NCI-H1092 (cell line): ENCODE measurements around the gene MYCBP.
"Not testable (repeated sequence)": the region's sequence is repeated elsewhere in the genome, so short reads cannot be mapped to it uniquely, and the experiment has no call there.

Experiments used
- DNase-seq: peaks from one replicate; lab custom pipeline; 2025; lab: John Stamatoyannopoulos, UW

Gene MYCBP, protein sequence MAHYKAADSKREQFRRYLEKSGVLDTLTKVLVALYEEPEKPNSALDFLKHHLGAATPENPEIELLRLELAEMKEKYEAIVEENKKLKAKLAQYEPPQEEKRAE

DNA sequence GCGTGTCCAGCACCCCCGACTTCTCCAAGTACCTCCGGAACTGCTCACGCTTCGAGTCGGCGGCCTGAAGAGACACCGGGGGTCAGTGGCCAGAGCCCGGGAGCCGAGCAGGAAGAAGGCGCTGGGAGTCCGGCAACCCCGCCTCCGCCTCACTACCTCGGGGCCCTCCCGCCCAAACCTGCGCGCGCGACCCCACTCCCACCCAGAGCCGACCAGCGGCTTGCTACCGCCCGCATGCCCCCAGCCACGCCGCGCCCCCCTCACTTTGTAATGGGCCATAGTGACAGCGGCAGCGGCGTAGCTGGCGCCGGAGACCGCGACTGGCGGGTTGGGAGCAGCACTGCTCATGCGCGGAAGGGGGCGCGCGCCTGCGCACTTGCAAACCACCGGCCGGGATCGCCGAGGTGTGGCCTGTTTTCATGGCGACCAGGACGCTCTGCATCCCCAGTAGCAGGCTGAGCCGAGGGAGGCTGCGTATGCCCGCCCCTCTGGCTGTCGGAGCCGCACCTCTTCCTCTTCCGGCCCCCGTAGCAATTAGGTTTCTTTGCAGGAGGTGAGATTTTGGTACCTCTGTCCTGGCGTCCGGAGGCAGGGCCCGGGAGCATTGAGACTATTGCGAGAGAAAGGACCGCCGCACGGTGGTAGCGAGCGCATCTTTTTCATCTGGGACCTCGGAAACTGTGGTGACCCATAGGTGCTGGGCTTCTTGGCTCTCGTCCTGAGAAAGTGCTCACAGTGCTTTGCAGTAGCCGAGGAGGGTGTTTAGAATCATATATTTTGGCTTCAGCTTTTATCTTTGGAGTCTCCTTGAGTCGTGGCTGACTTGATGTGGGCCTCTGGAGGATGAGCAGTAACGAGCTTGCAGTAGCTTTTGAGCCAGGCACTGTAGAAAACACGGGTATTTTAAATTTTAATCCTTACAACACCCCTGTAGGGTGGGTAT lies at the start of gene MYCBP:
Gene MYCBP, minus strand, starts transcription at position 322 of the 943 bp plus-strand sequence. Its CDS starts 43 bp downstream, at position 279.
- peak; percentile 95 for DNase-seq

DNA sequence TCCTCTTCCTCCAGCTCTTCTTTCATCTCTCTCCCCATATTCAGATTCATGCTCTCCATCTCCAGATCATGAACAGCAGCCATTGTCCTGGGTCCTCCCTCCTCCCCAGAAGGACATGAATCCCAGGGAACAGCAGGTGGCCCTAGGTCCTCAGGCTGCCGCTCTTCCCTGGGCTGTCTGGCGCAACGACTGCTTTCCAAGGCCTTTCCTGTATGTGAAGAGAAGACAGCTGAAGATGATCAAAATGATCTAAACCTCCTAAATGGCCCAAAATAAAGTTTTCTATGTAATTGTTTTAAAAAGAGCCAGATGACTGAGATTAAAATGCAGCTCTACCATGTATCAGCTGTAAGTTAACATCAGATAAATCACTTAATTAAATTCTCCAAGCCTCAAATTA lies 46.0 kb upstream of the MYCBP start:
- DNase-seq = no peak

- no peak for DNase-seq
Observed at GRCh38 chr1:38918568-38918967, 45.4 kb upstream of the MYCBP start.

DNA sequence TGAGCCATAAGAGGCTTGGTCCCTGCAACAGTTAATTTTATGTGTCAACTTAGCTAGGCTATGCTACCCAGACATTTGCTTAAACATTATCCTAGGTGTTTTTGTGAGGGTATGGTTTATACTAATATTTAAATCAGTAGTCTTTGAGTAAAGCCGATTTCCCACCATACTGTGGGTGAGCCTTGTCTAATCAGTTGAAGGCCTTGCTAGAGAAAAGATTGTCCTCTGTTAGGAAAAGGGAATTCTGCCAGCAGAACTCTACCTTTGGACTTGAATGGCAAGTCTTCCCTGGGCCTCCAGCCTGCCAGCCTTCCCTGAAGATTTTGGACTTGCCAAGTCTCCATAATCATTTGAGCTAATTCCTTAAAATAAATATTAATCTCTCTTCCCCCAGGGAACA lies 44.6 kb upstream of the MYCBP start:
- no peak for DNase-seq

DNA sequence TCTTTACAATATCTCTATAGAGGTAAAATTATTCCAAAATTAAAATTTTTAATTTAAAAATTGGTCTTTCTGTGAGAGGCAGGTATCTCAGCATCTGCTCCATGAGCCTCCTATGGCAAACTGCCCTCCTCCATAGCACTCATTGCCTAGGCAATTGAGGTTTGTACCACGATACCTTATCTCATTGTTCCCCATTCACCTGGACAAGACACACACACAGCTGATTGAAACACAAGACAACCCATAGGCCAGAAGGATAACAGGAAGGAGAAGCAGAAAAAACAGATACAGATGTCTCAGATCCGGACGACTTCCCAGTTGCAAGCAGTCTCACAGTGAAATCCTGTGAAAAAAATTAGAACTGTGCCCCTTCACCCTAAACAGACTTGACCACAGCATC lies 44.2 kb upstream of the MYCBP start:
- no peak for DNase-seq

- DNase-seq = no peak
Observed at GRCh38 chr1:38915352-38915948, 42.3 kb upstream of the MYCBP start.

DNA sequence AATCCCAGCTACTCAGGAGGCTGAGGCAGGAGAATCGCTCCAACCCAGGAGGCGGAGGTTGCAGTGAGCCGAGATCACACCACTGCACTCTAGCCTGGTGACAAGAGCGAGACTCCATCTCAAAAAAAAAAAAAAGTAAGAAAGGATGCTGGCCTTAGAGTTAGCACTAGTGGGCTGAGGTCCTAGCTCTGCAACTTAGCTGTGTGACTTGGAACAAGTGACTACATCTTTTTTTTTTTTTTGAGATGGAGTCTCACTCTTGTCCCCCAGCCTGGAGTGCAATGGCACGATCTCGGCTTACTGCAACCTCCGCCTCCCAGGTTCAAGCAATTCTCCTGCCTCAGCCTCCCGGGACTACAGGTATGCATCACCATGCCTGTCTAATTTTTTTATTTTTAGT lies 41.8 kb upstream of the MYCBP start:
- not testable (repeated sequence) for DNase-seq

GRCh38 chr1:38908821-38909220 lies 35.7 kb upstream of the MYCBP start:
- DNase-seq = no peak

DNA sequence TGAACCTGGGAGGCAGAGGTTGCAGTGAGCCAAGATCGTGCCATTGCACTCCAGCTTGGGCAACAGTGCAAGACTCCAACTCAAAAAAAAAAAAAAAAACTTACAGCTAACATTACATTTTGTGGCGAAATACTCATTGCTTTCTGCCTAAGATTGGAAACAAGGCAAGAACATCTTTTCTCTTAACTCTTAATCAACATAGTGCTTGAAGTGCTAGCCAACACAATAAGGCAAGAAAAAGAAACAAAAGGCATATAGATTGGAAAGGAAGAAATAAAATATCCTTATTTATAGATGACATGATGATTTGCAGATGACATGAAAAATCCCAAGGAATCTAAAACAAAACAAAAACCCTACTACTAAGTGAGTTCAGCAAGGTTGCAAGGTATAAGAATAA lies 32.8 kb upstream of the MYCBP start:
- no peak for DNase-seq

- no peak for DNase-seq
Observed at GRCh38 chr1:38899560-38899959, 26.4 kb upstream of the MYCBP start.

- no peak for DNase-seq
Observed at GRCh38 chr1:38898653-38899230, 25.6 kb upstream of the MYCBP start.

DNA sequence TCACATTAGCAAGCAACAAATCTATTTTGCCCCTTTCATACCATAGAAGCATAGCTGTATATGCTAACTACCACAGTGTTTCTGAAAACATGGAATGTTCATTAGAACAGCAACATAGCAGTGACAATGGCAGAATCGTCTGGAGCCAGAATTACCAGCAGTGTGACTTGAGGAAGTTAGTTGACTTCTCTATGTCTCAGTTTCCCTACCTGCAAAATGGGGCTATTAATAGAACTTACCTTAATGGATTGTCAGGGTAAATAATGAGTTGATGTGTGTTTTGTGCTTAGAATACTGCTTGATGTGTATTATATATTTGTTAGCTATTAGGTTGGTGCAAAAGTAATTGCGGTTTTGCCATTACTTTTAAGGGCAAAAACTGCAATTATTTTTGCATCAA lies 23.0 kb upstream of the MYCBP start:
- DNase-seq = no peak

DNA sequence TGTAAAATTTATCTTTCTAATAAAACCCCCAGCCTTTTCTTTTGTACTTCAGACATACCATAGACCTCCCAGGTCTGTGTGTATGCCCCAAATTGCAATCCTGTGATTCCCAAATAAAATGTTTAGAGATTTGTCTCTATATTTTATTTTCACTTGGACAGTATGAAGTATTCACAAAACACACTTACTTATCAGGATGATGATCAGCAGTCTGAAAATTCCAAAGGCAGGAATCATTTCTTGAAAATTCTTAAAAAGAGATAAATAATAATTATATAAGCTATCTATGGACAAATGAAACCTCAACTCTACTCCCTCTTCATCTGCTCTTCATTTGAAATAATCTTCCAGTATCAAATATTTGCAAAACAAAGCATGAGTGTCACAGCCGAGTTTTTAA lies 19.8 kb upstream of the MYCBP start:
- no peak for DNase-seq

GRCh38 chr1:38891753-38892152 lies 18.6 kb upstream of the MYCBP start:
- DNase-seq = no peak

- DNase-seq = no peak
Observed at GRCh38 chr1:38889589-38889988, 16.4 kb upstream of the MYCBP start.

- no peak for DNase-seq
Observed at GRCh38 chr1:38888423-38889333, 15.5 kb upstream of the MYCBP start.

DNA sequence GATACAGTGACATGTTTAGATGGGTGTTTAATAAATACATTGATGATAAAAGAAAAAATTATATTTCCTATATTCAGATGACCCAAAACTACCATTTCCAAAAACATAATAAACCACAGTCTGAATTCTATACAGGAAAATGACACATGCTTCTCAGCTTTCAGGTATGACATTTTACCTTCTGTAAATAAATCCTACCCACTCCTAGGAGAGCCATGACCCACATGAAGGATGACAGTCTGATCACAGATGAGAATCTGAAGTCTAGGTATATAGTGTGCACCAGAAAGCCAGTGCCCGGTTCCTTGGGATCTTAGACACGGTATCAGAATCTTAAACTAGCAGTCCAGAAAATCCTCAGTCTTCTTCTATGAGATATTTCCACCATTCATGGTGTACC lies 11.9 kb upstream of the MYCBP start:
- DNase-seq = no peak

- no peak for DNase-seq
Observed at GRCh38 chr1:38881487-38881886, 8.3 kb upstream of the MYCBP start, which contains the start of gene GJA9. TSS of gene GJA9 (minus strand) at chr1:38881587. CDS start at chr1:38876098, 5,489 bp downstream.

DNA sequence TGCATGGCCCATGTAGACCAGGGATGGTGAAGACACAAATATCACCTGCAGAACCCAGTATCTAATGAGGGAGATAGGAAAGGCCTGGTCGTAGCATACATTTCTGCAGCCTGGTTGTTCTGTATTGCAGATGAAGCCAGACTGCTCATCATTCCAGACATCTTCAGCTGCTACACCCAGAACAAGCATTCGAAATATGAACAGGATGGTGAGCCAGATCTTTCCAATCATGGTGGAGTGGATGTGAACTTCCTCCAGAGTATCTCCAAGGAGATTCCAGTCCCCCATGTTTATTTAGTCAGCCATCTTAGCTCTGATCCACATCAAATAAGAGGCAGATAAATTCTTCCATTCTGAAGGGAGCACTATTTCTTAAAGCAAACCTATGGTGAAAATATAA lies 2.7 kb upstream of the MYCBP start:
- no peak for DNase-seq

- no peak for DNase-seq
Observed at GRCh38 chr1:38872401-38873026, 634 bp downstream of the MYCBP start.

GRCh38 chr1:38870996-38871395 lies 2.2 kb downstream of the MYCBP start:
- DNase-seq = no peak
